ENCODE results near the gene ARID3A. TPM values are rescaled to one million over a fixed set of nuclear protein-coding genes. Genes with fewer than 3 reads are reported as not detected.

Gene ARID3A
- total RNA-seq, 1 experiment from 2014 or later: 116 TPM

DNA sequence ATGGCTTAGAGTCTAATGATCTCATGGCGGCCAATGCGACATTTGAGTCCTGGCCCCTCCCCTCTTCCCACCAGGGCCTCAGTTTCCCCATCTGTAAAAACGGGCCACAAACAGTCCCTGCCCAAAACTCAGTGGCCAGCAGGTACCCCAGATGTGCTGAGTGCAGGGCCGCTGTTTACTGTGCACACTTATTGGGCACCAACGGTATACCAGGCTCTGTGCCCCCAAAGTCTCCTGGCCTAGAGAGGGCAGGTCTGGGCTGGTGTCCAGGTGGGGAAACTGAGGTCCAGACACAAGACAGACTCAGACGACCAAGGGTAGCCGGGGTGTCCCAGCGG lies 34.7 kb downstream of the ARID3A start:
- Mint-ChIP-seq H3K4me1 (peaks cover 25% of the 10 kb centered on the region), H3K9me3 (peaks cover 5% of the 10 kb centered on the region), H3K36me3 (peaks cover 26% of the 10 kb centered on the region), H3K27me3 (ENCODE audit: low read depth) (no peaks in the 10 kb centered on the region), H3K4me3 (no peak overlapping the region), H3K27ac (no peak overlapping the region)
- TF ChIP-seq TEAD4 (CRISPR knock-in tag; IDR thresholded peaks at IDR 0.05) (no peak), RELA (CRISPR knock-in tag; IDR thresholded peaks at IDR 0.05; ENCODE audit: borderline replicate concordance) (no peak), CBFB (CRISPR knock-in tag; IDR thresholded peaks at IDR 0.05; ENCODE audit: low read depth) (no peak), SMAD3 (CRISPR knock-in tag; IDR thresholded peaks at IDR 0.05; ENCODE audit: borderline replicate concordance) (no peak), KAT7 (CRISPR knock-in tag; IDR thresholded peaks at IDR 0.05; ENCODE audit: borderline replicate concordance) (no peak), ZNF396 (CRISPR knock-in tag; IDR thresholded peaks at IDR 0.05; ENCODE audit: borderline replicate concordance) (no peak), GRHL2 (CRISPR knock-in tag; IDR thresholded peaks at IDR 0.05; ENCODE audit: insufficient replicate concordance, severe bottlenecking) (no peak), PRRX2 (CRISPR knock-in tag; IDR thresholded peaks at IDR 0.05) (no peak)
- TF ChIP-seq, protein P1, sequence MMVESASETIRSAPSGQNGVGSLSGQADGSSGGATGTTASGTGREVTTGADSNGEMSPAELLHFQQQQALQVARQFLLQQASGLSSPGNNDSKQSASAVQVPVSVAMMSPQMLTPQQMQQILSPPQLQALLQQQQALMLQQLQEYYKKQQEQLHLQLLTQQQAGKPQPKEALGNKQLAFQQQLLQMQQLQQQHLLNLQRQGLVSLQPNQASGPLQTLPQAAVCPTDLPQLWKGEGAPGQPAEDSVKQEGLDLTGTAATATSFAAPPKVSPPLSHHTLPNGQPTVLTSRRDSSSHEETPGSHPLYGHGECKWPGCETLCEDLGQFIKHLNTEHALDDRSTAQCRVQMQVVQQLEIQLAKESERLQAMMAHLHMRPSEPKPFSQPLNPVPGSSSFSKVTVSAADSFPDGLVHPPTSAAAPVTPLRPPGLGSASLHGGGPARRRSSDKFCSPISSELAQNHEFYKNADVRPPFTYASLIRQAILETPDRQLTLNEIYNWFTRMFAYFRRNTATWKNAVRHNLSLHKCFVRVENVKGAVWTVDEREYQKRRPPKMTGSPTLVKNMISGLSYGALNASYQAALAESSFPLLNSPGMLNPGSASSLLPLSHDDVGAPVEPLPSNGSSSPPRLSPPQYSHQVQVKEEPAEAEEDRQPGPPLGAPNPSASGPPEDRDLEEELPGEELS (CRISPR knock-in tag; IDR thresholded peaks at IDR 0.05): no peak
- no peak for DNase-seq (ENCODE audit: low spot score)
- ChIA-PET CTCF (interaction anchor here (1.1 to 1.3 kb wide), 2 partner anchors 28 to 110 kb away, joined by 3 to 13 read pairs; no protein-coding TSS in a partner anchor), POLR2A (no interaction called here)
- ATAC-seq: no peak

DNA sequence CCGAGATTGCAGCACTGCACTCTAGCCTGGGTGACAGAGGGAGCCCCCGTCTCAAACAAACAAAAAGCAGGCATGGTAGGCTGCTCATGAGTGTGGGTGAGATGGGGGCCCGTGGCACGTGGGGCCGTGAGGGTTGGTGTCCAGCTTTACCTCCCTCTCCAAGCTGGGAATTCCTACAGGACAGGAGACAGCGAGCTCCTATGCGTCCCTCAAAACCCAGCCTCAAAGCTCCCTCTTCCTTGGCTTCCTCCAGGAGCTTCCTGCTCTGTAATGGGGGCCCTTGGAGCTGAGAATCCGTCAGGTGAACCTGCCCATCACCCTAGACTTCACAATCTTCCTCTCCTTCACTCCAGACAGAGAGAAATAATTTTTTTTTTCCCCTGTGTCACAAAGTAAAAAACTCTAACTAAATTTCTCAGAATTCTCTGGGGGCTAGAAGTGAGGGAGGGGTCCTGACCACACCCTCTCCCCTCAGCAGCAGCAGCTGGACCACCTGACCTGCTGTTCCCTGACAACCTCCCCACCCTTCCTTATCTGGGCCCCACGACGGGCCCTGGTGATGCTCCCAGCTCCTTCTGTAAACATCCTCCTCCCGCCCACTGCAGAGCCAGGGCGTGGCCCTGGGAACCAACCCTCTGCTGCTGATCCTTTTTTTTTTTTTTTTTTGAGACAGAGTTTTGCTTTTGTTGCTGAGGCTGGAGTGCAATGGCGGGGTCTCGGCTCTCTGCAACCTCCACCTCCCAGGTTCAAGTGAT lies 36.2 kb downstream of the ARID3A start:
- TF ChIP-seq SMAD3 (CRISPR knock-in tag; IDR thresholded peaks at IDR 0.05; ENCODE audit: borderline replicate concordance) (no peak), RORB (CRISPR knock-in tag; IDR thresholded peaks at IDR 0.05) (no peak), ZNF138 (CRISPR knock-in tag; conservative IDR thresholded peaks at IDR 0.05) (no peak), HMGA2 (CRISPR knock-in tag; IDR thresholded peaks at IDR 0.05) (no peak), NR1H2 (CRISPR knock-in tag; IDR thresholded peaks at IDR 0.05) (no peak), CREM (CRISPR knock-in tag; IDR thresholded peaks at IDR 0.05) (no peak)
- TF ChIP-seq, protein P2, sequence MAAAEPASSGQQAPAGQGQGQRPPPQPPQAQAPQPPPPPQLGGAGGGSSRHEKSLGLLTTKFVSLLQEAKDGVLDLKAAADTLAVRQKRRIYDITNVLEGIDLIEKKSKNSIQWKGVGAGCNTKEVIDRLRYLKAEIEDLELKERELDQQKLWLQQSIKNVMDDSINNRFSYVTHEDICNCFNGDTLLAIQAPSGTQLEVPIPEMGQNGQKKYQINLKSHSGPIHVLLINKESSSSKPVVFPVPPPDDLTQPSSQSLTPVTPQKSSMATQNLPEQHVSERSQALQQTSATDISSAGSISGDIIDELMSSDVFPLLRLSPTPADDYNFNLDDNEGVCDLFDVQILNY (CRISPR knock-in tag; IDR thresholded peaks at IDR 0.05): no peak
- TF ChIP-seq, protein P3, sequence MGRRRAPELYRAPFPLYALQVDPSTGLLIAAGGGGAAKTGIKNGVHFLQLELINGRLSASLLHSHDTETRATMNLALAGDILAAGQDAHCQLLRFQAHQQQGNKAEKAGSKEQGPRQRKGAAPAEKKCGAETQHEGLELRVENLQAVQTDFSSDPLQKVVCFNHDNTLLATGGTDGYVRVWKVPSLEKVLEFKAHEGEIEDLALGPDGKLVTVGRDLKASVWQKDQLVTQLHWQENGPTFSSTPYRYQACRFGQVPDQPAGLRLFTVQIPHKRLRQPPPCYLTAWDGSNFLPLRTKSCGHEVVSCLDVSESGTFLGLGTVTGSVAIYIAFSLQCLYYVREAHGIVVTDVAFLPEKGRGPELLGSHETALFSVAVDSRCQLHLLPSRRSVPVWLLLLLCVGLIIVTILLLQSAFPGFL (CRISPR knock-in tag; IDR thresholded peaks at IDR 0.05; ENCODE audit: borderline replicate concordance): no peak
- TF ChIP-seq, protein P4, sequence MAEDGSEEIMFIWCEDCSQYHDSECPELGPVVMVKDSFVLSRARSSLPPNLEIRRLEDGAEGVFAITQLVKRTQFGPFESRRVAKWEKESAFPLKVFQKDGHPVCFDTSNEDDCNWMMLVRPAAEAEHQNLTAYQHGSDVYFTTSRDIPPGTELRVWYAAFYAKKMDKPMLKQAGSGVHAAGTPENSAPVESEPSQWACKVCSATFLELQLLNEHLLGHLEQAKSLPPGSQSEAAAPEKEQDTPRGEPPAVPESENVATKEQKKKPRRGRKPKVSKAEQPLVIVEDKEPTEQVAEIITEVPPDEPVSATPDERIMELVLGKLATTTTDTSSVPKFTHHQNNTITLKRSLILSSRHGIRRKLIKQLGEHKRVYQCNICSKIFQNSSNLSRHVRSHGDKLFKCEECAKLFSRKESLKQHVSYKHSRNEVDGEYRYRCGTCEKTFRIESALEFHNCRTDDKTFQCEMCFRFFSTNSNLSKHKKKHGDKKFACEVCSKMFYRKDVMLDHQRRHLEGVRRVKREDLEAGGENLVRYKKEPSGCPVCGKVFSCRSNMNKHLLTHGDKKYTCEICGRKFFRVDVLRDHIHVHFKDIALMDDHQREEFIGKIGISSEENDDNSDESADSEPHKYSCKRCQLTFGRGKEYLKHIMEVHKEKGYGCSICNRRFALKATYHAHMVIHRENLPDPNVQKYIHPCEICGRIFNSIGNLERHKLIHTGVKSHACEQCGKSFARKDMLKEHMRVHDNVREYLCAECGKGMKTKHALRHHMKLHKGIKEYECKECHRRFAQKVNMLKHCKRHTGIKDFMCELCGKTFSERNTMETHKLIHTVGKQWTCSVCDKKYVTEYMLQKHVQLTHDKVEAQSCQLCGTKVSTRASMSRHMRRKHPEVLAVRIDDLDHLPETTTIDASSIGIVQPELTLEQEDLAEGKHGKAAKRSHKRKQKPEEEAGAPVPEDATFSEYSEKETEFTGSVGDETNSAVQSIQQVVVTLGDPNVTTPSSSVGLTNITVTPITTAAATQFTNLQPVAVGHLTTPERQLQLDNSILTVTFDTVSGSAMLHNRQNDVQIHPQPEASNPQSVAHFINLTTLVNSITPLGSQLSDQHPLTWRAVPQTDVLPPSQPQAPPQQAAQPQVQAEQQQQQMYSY (CRISPR knock-in tag; IDR thresholded peaks at IDR 0.05): no peak
- TF ChIP-seq, protein P1 (CRISPR knock-in tag; IDR thresholded peaks at IDR 0.05): no peak
- Mint-ChIP-seq H3K4me3 (no peak overlapping the region), H3K27me3 (ENCODE audit: low read depth) (no peaks in the 10 kb centered on the region), H3K27ac (peak overlapping the region; percentile 23; the same call in 1 of the 2 replicates), H3K9me3 (peaks cover 10% of the 10 kb centered on the region), H3K36me3 (peaks cover 40% of the 10 kb centered on the region), H3K4me1 (peaks cover 18% of the 10 kb centered on the region)
- CTCF ChIA-PET: interaction anchor here (0.7 to 1.2 kb wide), 3 partner anchors 9 to 59 kb away, joined by 3 to 4 read pairs (median 3); no protein-coding TSS in a partner anchor
- ATAC-seq: no peak
- DNase-seq (ENCODE audit: low spot score): no peak
- POLR2A ChIA-PET: no interaction called here

Measured in WTC11 (cell line).